Hepatocyte (in vitro differentiated cells): ENCODE results near the gene ACACB.

Experiments
- EZH2 ChIP-seq: fragments of 200-600 bp; sonication (generic); IDR thresholded peaks from 2 replicates; pipeline ENCODE4 v1.6.1; 2016; ENCODE audit warnings: antibody characterized with exemption, mild to moderate bottlenecking, borderline replicate concordance
- TF ChIP-seq, protein P1 (sequence below): fragments of 200-600 bp; sonication (generic); IDR thresholded peaks from 2 replicates; pipeline ENCODE4 v1.5.1; 2016; ENCODE audit warnings: antibody characterized with exemption, mild to moderate bottlenecking; ENCODE audit not compliant: poor library complexity

DNA sequence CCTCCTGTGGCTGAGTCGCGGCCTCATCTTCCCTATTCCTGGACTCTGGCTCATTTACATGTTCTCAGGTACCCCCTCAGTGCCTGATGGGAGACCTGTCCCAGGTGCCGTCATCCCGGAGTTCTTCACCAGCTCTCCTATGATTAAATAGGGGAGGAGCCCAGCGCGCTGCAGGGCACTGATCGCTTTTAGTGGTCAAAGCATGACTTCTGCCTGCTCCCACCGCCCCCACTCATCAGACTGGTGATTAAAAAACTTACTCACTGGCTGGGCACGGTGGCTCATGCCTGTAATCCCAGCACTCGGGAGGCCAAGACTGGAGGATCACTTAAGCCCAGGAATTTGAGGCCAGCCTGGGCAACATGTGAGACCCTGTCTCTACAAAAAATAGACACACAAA, 106.8 kb downstream of the ACACB start:
- TF ChIP-seq, protein P1, sequence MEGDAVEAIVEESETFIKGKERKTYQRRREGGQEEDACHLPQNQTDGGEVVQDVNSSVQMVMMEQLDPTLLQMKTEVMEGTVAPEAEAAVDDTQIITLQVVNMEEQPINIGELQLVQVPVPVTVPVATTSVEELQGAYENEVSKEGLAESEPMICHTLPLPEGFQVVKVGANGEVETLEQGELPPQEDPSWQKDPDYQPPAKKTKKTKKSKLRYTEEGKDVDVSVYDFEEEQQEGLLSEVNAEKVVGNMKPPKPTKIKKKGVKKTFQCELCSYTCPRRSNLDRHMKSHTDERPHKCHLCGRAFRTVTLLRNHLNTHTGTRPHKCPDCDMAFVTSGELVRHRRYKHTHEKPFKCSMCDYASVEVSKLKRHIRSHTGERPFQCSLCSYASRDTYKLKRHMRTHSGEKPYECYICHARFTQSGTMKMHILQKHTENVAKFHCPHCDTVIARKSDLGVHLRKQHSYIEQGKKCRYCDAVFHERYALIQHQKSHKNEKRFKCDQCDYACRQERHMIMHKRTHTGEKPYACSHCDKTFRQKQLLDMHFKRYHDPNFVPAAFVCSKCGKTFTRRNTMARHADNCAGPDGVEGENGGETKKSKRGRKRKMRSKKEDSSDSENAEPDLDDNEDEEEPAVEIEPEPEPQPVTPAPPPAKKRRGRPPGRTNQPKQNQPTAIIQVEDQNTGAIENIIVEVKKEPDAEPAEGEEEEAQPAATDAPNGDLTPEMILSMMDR: no peak
- no peak for TF ChIP-seq EZH2
